Activated gamma-delta T cell treated with Interleukin-2 at 50 U/mL for 16 hours (primary cell): ENCODE data around the gene FAM156B.
A peak's percentile ranks its signal among the peaks of the same experiment; 100 is the strongest.
"Not testable (repeated sequence)": the region's sequence is repeated elsewhere in the genome, so short reads cannot be mapped to it uniquely, and the experiment has no call there.

ENCODE experiments used
- DNase-seq: peaks from one replicate; pipeline ENCODE4 v3.0.0-alpha.2; 2020

Gene FAM156B

DNA sequence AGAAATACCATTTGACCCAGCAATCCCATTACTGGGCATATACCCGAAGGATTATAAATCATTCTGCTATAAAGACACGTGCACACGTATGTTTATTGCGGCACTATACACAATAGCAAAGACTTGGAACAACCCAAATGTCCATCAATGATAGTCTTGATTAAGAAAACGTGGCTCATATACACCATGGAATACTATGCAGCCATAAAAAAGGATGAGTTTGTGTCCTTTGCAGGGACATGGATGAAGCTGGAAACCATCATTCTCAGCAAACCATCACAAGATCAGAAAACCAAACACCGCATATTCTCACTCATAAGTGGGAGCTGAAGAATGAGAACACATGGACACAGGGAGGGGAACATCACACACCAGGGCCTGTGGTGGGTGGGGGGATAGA lies 33.1 kb downstream of the FAM156B start:
- DNase-seq = not testable (repeated sequence)

GRCh38 chrX:52933213-52933612 lies 36.1 kb downstream of the FAM156B start:
- no peak for DNase-seq

DNA sequence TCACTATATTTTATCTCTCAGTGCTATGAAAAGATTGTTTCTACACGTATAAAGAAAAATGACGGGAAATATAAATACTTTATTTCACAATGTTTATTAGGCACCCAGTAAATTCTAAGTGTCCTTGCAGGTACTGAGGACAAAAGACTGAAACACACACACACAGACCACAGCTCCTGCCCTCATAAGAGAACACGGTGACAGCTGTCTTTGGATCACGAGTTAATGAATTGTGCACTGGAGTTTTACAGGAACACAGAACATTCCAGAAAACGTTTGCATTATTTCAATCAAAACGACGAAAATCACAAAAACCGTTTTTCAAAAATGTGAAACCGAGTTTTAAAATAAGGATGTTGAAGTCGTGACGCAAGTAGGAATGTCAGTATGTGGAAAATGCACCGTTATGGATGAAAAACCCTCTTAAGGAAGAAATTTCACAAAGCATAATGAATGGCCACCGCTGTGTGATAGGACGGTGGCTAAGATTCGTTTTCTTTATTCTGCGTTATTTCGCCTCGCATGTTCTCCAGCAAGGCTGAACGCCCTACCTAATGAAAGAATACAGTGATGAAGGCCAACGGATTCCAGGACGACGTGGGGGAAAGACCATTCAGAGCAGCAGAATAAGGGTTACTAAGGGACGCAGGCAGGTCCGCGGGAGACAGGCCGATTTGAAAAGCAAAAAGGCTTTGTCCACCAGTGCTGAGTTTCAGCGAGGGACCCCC lies 37.0 kb downstream of the FAM156B start:
- DNase-seq = no peak

DNA sequence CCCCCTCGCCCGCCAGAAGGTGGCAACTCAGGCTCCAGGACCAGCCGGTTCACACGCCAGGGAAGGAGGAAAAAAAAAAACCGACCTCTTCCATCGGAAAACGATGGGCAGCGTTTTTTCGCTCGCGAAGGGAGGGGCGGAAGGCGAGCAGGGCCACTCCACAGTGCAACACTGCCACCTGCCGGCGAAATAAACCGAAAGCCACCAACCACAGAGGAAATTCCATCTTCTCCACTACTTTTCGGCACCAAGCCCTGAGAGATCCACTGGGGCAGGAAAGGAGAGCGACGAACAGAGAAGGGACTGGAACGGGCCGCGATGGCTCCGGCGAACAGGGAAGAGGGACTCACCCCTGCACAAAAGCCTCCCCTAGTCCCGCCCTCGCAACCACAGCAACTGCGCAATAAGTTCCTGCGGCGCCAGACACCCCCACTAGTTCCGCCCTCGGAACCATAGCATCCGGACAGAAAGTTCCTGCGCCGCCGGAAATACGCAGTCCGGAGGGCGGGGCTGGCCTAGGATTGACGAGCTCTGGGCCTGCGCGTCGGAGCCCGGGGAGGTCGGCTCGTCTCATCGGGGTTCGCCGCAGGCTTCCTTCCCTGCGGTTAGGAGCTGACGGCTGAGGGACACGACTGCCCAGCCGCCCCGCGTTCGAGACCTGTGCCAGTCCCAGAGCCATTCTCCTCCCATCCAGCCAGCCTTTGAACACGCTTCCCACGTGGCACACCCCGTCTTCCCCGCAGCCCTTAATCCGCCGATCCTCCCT lies 37.8 kb downstream of the FAM156B start:
- DNase-seq = peak; percentile 94

DNA sequence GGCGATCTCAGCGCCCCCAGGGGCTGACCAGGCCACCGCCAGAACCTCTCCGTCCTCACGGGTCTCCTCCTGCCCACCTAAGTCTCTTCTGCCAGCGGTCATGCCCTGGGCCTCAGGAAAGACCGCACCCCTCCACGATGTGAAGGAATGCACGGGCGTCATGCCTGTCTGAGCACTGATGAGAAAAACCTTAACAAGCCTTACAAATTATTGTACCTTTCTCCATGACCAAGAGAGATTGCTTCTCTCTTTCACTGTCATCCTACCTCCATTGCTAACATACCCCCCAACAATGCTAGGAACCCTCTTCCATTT lies 38.3 kb downstream of the FAM156B start:
- DNase-seq = not testable (repeated sequence)

- DNase-seq = not testable (repeated sequence)
Observed at GRCh38 chrX:52940704-52941103, 43.6 kb downstream of the FAM156B start.

- not testable (repeated sequence) for DNase-seq
Observed at GRCh38 chrX:52941728-52942127, 44.6 kb downstream of the FAM156B start.

DNA sequence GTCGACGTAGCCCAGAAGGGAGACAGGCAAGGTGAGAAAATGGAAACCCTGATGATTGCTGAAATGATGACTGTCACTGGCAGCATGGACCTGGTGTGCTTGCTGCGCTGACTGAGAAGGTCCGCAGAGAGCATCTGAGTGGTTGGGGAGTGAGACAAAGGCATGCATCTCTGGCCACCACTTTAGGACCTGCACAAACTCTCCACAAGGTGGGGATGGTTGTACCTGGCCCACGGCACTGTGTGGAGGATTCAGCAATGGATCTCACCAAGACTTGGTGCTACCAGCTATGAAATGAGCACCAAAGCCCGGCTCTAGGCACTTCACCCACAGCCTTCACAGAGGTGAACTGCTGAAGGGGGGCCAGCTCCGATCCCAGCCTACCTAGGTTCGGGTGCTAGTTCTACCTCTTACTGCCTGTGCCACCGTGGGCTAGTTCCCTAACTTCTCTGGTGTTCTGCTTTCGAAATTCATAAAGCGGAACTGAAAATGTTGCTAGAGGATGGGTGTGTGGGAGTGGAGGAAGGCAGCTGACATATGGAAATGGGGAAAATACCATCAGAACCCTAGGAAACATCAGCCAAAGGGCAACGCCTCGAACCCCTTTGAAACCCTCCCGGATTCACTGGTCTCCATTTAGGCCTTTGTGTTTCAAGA lies 48.8 kb downstream of the FAM156B start:
- not testable (repeated sequence) for DNase-seq

DNA sequence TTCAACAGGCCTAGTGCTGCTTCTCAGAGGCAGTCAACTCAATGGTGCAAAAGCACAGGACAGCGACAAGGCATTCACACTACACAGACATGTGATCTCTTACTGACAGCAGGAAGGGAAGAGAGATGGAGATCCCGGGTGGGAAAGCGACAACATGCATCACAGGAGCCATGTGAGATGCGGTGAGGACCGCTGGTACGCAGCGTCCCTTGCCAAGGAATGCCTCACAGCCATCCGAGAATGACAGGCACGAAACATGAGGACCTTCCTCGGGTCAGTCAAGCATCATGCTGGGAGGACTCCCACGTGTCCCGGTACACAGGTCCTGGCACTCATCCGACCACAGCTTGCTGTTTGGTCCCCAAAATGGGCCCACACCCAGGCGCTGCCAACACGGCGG lies 50.4 kb downstream of the FAM156B start:
- DNase-seq = not testable (repeated sequence)

GRCh38 chrX:52948265-52948664 lies 51.1 kb downstream of the FAM156B start:
- DNase-seq = not testable (repeated sequence)

GRCh38 chrX:52949325-52949724 lies 52.2 kb downstream of the FAM156B start:
- not testable (repeated sequence) for DNase-seq

DNA sequence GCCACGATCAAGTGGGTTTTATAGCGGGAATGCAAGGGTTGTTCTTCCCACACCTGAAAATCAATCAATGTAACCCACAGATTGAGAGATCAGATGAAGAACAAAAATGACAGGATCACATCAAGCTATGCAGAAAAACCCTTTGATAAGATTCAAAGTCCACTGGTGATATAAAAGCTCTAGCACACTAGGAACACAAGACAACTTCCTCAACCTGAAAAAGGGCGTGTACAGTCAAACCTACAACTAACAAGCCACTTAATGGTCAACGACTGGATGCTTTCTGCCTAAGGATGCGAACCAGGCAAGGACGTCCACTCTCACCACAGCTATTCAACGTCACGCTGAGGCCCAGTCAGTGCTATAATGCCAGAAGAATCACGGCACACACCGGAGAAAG lies 52.8 kb downstream of the FAM156B start:
- DNase-seq = not testable (repeated sequence)
